Activated CD4-positive, alpha-beta T cell treated with anti-CD3 and anti-CD28 coated beads for 4 hours (primary cell): ENCODE measurements around the gene IFNA1.
A peak's percentile ranks its signal among the peaks of the same experiment; 100 is the strongest.
"Not testable (repeated sequence)": the region's sequence is repeated elsewhere in the genome, so short reads cannot be mapped to it uniquely, and the experiment has no call there.

ENCODE experiments used
- DNase-seq, 2 donors: peaks; one replicate each; pipeline ENCODE4 v3.0.0-alpha.2; 2020

Gene IFNA1

GRCh38 chr9:21440139-21440538, at the start of gene IFNA1:
IFNA1 (plus strand) TSS chr9:21440439; CDS start chr9:21440508, 69 bp downstream.
- no peak for DNase-seq

DNA sequence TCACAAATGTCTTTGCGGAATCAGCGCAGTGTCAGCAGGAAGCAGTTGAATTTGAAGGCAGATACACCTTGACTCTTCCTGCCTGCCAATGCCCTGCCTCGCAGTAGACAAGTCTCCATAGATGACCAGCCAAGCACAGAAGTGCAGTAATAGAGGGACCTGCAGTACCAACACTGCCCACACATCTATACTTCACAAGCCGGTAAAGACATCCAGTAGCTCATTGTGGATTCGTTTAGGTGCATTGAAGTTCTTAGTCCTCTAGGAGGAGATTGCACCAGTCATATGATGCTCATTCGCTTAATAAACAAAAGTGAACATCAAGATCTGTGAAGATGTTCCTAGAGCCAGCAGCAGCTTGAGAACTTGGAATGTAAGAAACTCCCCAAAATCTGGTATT, 48.0 kb upstream of the IFNA1 start:
- DNase-seq = no peak

DNA sequence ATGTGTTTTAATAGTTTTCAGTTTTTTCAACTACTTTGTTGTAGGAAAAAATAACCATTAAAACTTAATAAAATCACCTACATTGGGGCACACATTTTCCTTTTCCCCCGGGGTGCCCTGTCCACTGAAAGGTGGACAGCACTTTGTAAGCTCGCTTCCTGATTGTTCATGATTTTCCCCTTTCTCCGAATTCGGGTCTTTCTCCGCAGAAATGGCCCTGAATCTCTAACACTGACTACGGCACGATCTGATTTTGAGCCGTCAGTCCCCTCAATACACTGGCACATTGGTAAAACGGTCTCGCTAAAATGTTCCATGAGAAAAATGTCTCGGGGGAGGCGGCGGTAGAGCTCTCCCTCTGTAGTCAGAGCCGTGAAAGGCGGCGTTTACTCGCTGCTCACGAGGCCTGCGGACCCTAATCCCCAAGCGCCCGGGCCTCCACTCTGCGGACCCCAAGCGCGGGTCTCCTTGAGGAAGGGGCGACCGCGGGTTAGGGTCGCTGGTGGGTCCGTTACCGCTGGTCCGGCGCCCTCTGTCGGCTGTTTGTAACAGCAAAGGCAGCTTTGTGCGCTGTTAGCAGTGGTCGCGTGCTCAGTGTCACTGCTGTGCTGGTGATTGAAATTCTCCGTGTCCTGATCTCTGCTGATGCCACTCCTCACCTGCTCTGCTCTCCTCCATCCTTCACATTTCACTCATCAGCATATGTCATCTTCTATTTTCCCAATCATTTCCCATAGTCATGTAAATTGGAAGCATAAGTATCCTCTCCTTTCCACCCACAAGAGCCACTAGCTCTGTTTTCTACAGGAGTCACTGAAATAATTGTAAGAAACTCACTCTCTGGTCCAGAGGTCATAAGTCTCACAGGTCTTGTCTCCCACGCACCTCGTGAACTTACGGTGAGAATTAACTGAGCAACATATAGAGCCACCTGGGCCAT, 44.2 kb upstream of the IFNA1 start:
- DNase-seq = peak; percentile 55 to 61

GRCh38 chr9:21398955-21399489, 41.2 kb upstream of the IFNA1 start:
- DNase-seq = no peak

DNA sequence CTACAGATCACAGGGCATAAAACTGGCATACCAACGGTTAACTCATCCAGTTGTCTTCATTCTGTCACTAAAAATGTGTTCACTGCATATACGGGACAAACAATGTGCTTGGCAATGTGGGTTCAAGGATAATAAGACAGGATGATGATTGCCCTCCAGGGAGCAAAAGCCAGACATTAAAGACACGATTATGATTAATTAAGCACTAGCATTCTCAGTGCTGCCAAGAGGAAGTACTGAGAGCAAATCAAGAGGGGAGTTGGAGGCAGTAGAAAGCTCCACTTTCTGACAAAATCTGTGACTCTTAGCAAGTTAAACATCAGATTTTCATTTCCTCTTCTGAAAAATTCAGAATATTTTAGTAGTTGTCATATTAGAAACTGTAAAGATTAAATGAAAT, 40.3 kb upstream of the IFNA1 start:
- no peak for DNase-seq

DNA sequence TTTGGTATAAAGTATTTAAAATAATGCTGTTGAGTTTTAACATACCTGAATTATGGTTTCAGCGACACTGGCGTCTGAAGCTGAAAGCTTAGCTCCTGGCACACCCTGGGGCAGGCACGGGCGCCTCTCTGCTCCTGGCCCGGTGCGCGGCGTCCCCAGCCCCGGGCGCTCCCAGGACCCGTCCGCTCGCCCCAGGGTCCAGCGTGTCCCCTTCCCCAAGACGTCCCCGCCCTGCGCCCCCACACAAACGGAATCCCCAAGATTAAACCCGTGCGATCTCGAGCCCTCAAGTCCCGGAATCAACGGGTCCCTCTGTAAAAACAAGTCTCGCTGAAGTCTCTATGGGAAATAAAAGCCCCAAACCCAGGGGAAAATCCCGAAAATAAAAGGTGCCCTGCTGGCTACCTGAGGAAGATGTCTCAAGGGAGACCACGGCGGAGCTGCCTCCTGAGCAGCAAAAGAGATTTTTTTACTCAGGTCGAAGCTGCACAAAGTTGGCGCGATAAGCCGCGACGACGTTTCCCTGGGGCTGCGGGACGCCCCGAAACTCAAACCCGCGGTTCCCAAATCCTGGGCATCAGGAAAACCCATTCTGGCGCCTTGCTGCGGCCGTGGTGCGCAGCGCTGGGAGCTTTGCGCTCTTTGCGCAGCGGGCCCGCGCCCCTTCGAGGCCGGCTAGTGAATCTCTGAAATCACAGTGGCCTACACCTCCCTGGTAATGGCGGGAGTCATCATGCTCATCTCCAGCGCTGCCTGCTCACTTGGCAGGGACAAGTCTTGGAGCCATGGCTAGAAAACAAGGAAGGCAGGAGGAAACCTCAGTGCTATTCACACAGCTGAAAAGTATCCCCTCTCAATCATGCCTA, 37.6 kb upstream of the IFNA1 start:
- DNase-seq = no peak

DNA sequence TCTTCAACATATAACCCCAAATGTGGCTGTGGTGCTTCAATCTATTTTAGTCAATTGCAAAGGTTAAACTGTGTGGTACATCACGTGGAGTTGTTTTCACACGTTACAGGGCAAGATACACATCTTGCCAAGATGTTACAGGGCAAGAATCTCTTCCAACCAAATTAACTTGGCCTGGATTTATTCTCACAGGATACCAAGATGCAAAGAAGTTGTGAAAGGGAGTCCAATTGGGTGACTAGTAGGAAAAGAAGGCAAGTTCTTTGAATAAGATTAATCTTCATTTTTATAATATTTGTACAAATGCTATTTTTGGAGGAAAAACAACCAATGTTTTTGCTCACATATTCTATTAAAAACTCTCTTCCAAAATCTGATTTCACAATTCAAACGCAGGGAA, 36.1 kb upstream of the IFNA1 start:
- DNase-seq = no peak

- no peak for DNase-seq
Measured at GRCh38 chr9:21408817-21409216, 31.4 kb upstream of the IFNA1 start, which contains the start of gene IFNA8. IFNA8 (plus strand) TSS chr9:21409117; CDS start chr9:21409177, 60 bp downstream.

GRCh38 chr9:21412107-21412506, 28.1 kb upstream of the IFNA1 start:
- no peak for DNase-seq

DNA sequence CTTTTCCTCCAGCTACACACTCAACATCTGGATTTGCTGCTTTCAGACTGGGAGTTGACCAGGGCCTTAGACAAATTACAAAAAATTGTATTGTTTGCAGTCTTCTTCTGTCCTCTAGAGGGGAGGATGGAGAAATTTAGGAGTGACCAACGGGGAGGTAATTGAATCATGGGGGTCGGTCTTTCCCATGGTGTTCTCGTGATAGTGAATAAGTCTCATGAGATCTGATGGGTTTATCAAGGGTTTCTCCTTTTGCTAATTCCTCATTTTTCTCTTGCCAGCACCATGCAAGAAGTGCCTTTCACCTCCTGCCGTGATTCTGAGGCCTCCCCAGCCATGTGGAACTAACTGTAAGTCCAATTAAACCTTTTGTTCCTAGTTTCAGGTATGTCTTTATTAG, 27.1 kb upstream of the IFNA1 start:
- DNase-seq = no peak

DNA sequence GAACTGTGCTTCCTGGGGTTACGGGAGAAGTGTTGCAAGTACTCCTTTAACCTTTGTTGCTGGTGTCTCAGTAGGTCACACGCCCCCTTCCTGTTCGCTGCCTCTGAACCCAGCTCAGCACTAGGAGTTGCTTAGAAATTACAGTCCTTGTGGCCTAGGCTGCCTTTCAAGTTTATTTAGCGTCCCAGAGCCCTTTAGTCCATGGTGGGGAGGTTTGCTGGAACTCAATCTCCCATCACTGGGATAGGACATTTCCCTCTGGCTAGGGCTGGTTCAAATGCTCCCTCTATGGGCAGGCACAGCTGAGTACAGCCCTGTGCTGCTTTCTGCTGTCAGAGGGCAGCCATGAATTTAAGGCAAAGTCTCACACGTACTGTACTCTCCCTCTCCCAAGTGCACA, 26.6 kb upstream of the IFNA1 start:
- peak in 1 of 2 donors; percentile 8 for DNase-seq

- DNase-seq = no peak
Measured at GRCh38 chr9:21414220-21414940, 25.9 kb upstream of the IFNA1 start.

- no peak for DNase-seq
Measured at GRCh38 chr9:21415493-21416267, 24.6 kb upstream of the IFNA1 start.

DNA sequence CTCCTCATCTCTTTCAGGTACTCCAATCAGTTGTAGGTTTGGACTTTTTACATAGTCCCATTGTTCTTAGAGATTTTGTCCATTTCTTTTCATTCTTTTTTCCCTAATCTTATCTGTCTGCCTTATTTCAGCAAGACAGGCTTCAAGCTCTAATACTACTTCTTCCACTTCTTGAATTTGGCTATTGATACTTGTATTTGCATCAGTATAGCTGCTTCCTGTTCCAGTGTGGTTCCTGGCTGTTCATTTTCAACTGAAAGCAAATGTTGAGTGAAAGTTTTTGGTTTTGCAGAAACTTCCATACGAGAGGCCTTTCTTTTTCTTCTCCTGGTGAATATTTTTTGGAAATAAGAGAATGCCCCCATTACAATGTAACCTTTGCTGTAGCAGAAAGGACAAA, 12.0 kb upstream of the IFNA1 start:
- DNase-seq = no peak

GRCh38 chr9:21429191-21429590, 11.0 kb upstream of the IFNA1 start:
- no peak for DNase-seq

GRCh38 chr9:21432672-21433425, 7.4 kb upstream of the IFNA1 start:
- DNase-seq = no peak

DNA sequence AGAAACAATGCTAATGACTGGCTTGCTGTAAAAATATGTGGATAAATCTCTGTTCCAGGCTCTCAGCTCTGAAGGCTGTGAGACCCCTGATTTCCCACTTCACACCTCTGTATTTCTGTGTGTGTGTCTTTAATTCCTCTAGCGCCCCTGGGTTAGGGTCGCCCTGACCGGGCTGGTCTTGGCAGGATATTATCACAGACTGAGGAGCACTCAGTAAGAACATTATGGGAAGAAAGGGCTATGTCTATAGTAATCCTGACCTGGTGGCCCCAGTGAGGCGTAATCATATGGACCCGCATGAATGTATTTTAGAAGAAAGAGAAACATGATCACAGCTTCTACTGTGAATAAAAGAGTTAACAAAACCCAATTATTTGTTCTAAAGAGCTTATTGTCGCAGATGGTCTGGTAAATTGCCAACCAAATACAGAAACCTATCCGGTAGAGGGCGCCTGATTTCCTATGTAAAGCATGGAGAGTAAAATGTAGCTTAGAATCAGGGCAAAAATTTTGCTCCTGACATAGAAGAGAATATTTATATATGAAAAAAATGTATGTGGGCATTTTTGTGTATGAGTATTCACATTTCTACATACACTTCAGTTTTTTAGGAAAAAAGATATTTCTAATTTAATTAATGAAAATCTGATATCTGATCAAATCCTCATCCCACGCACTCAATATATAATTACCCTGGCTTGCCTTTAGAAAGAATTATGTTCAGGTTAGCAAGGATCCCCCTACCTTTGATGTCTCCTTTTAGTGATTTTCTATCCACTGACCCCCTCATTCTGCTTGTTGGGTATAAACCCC, 5.8 kb upstream of the IFNA1 start:
- DNase-seq = peak; percentile 39 to 54

DNA sequence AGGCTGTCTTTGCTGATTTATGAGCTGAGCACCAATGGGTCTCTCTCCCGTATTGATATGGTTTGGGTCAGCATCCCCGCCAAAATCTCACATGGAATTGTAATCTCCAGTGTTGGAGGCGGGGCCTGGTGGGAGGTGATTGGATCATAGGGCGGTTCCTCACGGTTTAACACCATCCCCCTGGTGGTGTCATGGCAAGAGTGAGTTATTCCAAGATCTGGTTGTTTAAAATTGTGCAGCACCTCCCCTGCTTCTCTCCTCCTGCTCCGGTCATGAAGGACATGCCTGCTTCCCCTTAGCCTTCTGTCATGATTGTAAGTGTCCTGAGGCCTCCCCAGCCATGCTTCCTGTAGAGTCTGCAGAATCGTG, 5.2 kb upstream of the IFNA1 start:
- not testable (repeated sequence) for DNase-seq

- no peak for DNase-seq
Measured at GRCh38 chr9:21443849-21444625, 3.8 kb downstream of the IFNA1 start.
